Left ventricle myocardium superior (tissue), 1 donor: ENCODE results near the gene ZNF474. TPM values are rescaled to one million over a fixed set of nuclear protein-coding genes. Genes with fewer than 3 reads are reported as not detected.

Source experiments
- ATAC-seq: fragments of 200-7000 bp; cut with Tn5 transposase; one replicate; pipeline ENCODE4 v1.9.1; 2020; ENCODE audit warnings: mild to moderate bottlenecking, moderate library complexity
- DNase-seq: peaks from one replicate; pipeline ENCODE4 v3.0.0-alpha.2; 2020
- intact Hi-C: fragments of 100-400 bp; cut with micrococcal nuclease; formaldehyde crosslinking; loops from one replicate; pipeline ENCODE4 v1.11.0; 2022
- total RNA-seq: library from RNA; stranded (reverse); fragmentation: NEBNext Ultra II Directional; extraction: Animal tissue kit (Norgen Biotek cat#: 25700); gene quantifications from one replicate; pipeline ENCODE4 v1.2.1, GENCODE V29; 2021
- donor health status: DM: no; HTN: yes; CAD: no; lungs with severe emphysema.

Gene ZNF474
- total RNA-seq, 1 donor from 2014 or later = not detected

GRCh38 chr5:122200865-122201264 is 71.5 kb downstream of the ZNF474 start:
- no peak for ATAC-seq
- intact Hi-C loops = loop anchor here (5.0 kb wide), 1 partner anchor 211 kb away; no protein-coding TSS in a partner anchor
- no peak for DNase-seq

- ATAC-seq = no peak
- intact Hi-C loops = loop anchor here (5.0 kb wide), 1 partner anchor 211 kb away; no protein-coding TSS in a partner anchor
- DNase-seq = no peak
Observed at GRCh38 chr5:122201365-122201764, 72.0 kb downstream of the ZNF474 start.

GRCh38 chr5:122202952-122203351 is 73.6 kb downstream of the ZNF474 start:
- ATAC-seq (no peak), DNase-seq (no peak)
- intact Hi-C loops = loop anchor here (5.0 kb wide), 1 partner anchor 209 kb away; no protein-coding TSS in a partner anchor

Other genes with a start within 250 kb of the ZNF474 start
- gene SRFBP1, start 167.6 kb upstream of the ZNF474 start, total RNA-seq = 8.1 TPM
- gene LOX, start 51.3 kb upstream of the ZNF474 start, total RNA-seq = 6.0 TPM
- gene SNCAIP, start 182.7 kb downstream of the ZNF474 start, total RNA-seq = 1.7 TPM